Endothelial cell of umbilical vein (primary cell): ENCODE data around the gene NARS2. TPM values are rescaled to one million over a fixed set of nuclear protein-coding genes. Genes with fewer than 3 reads are reported as not detected.

Experiments used
- BruUV-seq: library from RNA; stranded (reverse); fragments of 400-500 nt; replicated peaks from 2 replicates; lab custom pipeline; 2021; lab: Mats Ljungman, UMichigan
- CTCF ChIA-PET: fragments of 300-600, 350-600 bp; sonication (Branson Sonifier 250); formaldehyde crosslinking; loops from one replicate; lab custom pipeline; 2021; ENCODE audit warnings: antibody characterized with exemption, inconsistent platforms; lab: Charles Lee
- POLR2A ChIA-PET: fragments of 300-600, 350-600 bp; sonication (Branson Sonifier 250); formaldehyde crosslinking; loops from one replicate; lab custom pipeline; 2021; ENCODE audit warnings: antibody characterized with exemption, inconsistent platforms; lab: Charles Lee
- DNase-seq: peaks from one replicate; pipeline ENCODE4 v3.0.0-alpha.2; 2011; ENCODE audit warnings: low read depth, low spot score
- FAIRE-seq: peaks from 2 replicates; lab custom pipeline; 2011; peaks lifted over from hg19 to GRCh38; lab: Jason Lieb, UNC
- H2AFZ ChIP-seq: 2 replicates; pipeline ENCODE4 v1.6.0; 2012; ENCODE audit warnings: low read depth, low read length, control low read depth, inconsistent platforms
- H3K27ac ChIP-seq: 2 replicates; pipeline ENCODE4 v1.5.1; 2011; ENCODE audit warnings: low read depth, mild to moderate bottlenecking, control low read depth, low read length, moderate library complexity; ENCODE audit not compliant: insufficient read depth
- H3K27me3 ChIP-seq, 2 experiments: 2 replicates each; pipeline versions ENCODE4 v1.6.0 to v1.6.1; 2011; ENCODE audit warnings: low read length in 2 of 2, mixed read lengths in 1 of 2; ENCODE audit not compliant: control insufficient read depth in 2 of 2, insufficient read depth in 2 of 2
- H3K36me3 ChIP-seq, 2 experiments: 2 replicates in 1 of 2; 3 replicates in 1 of 2; pipeline ENCODE4 v1.5.1; 2011; ENCODE audit warnings: low read length in 2 of 2, mild to moderate bottlenecking in 1 of 2, moderate library complexity in 1 of 2; ENCODE audit not compliant: control insufficient read depth in 2 of 2, insufficient read depth in 2 of 2; ENCODE audit errors: extremely low read depth in 1 of 2
- H3K4me1 ChIP-seq: 3 replicates; pipeline ENCODE4 v1.5.1; 2011; ENCODE audit warnings: mild to moderate bottlenecking, low read length; ENCODE audit not compliant: control insufficient read depth, insufficient read depth; ENCODE audit errors: extremely low read depth
- H3K4me2 ChIP-seq: 2 replicates; pipeline ENCODE4 v1.6.1; 2011; ENCODE audit warnings: low read length, control low read depth, mixed read lengths; ENCODE audit not compliant: insufficient read depth
- H3K4me3 ChIP-seq, 3 experiments: fragments of 200-600 bp in 1 of 3; sonication (generic), shearing (Covaris generic) in 1 of 3; replicated peaks in 1 of 3; 2 replicates each; pipeline ENCODE4 v1.5.1; 2011 to 2016; ENCODE audit warnings: control low read depth in 3 of 3, low read length in 3 of 3, mild to moderate bottlenecking in 2 of 3, inconsistent platforms in 1 of 3, low read depth in 1 of 3, moderate library complexity in 1 of 3; ENCODE audit not compliant: insufficient read depth in 1 of 3
- H3K79me2 ChIP-seq: 2 replicates; pipeline ENCODE4 v1.6.0; 2012; ENCODE audit warnings: low read length, inconsistent platforms; ENCODE audit not compliant: control insufficient read depth, insufficient read depth
- H3K9ac ChIP-seq: replicated peaks from 2 replicates; pipeline ENCODE3; 2011; ENCODE audit warnings: low read length, control low read depth; ENCODE audit not compliant: insufficient read depth; ENCODE audit errors: extremely low read depth
- H3K9me1 ChIP-seq: replicated peaks from 3 replicates; pipeline ENCODE4 v1.6.0; 2011; ENCODE audit warnings: mild to moderate bottlenecking, low read length; ENCODE audit not compliant: control insufficient read depth, insufficient read depth; ENCODE audit errors: extremely low read depth
- H3K9me3 ChIP-seq: replicated peaks from 2 replicates; pipeline ENCODE4 v1.5.1; 2012; ENCODE audit warnings: low read length, inconsistent platforms; ENCODE audit not compliant: control insufficient read depth, insufficient read depth
- H4K20me1 ChIP-seq: replicated peaks from 2 replicates; pipeline ENCODE3; 2011; ENCODE audit warnings: mild to moderate bottlenecking, low read length; ENCODE audit not compliant: control insufficient read depth, insufficient read depth; ENCODE audit errors: extremely low read depth
- EZH2 ChIP-seq: IDR thresholded peaks from 2 replicates; pipeline ENCODE4 v1.6.1; 2012; ENCODE audit warnings: borderline replicate concordance, low read depth, mild to moderate bottlenecking, moderate library complexity, low read length, inconsistent platforms; ENCODE audit not compliant: severe bottlenecking
- GATA2 ChIP-seq: IDR thresholded peaks from 2 replicates; pipeline ENCODE4 v1.7.0; 2011; ENCODE audit warnings: low read depth, mild to moderate bottlenecking, moderate library complexity, mixed read lengths, low read length; ENCODE audit not compliant: insufficient read length, insufficient read depth
- JUN ChIP-seq: IDR thresholded peaks from 2 replicates; pipeline ENCODE4 v1.6.1; 2011; ENCODE audit warnings: borderline replicate concordance, low read depth; ENCODE audit not compliant: insufficient read length, insufficient read depth
- MYC ChIP-seq: IDR thresholded peaks from one replicate; pipeline ENCODE4 v1.6.1; 2011; ENCODE audit warnings: mild to moderate bottlenecking, low read depth, low read length
- POLR2A ChIP-seq: IDR thresholded peaks from 2 replicates; pipeline ENCODE4 v1.6.1; 2012; ENCODE audit warnings: low read depth, mild to moderate bottlenecking, control low read depth, low read length
- dilution Hi-C: fragments of 300-500 bp; cut with MboI; formaldehyde crosslinking; loops from one replicate; pipeline ENCODE4 v1.15.0; 2019; ENCODE audit warnings: low sequenced_read_pairs; ENCODE audit not compliant: extremely low pct_ligation_motif_present
- intact Hi-C: fragments of 100-400 bp; cut with micrococcal nuclease; formaldehyde crosslinking; loops from one replicate; pipeline ENCODE4 v1.10.0; 2022
- polyA plus RNA-seq, 4 experiments: library from polyadenylated mRNA; depleted of rRNA in 3 of 4; stranded (reverse) in 3 of 4; unstranded in 1 of 4; fragments of >200 nt; gene quantifications; 2 replicates each; pipeline versions ENCODE4 v1.2.1 to v1.2.3, GENCODE V29; 2011 to 2012; ENCODE audit warnings: missing spikeins in 1 of 4
- total RNA-seq: library from RNA; stranded (reverse); gene quantifications from 2 replicates; pipeline ENCODE4 v1.2.3, GENCODE V29; 2021
- TF ChIP-seq, protein P1 (sequence below): IDR thresholded peaks from 2 replicates; pipeline ENCODE4 v1.6.1; 2011; ENCODE audit not compliant: insufficient read depth, insufficient read length
- TF ChIP-seq, protein P2 (sequence below), 2 donors: IDR thresholded peaks; 1 replicate in 1 of 2; 2 replicates in 1 of 2; pipeline ENCODE4 v1.5.1; 2011; ENCODE audit warnings: low read length in 2 of 2, mild to moderate bottlenecking in 2 of 2, moderate library complexity in 2 of 2, control low read depth in 1 of 2, inconsistent platforms in 1 of 2, low read depth in 1 of 2; ENCODE audit not compliant: insufficient read depth in 1 of 2; ENCODE audit errors: extremely low read depth in 1 of 2

Gene NARS2
- total and polyA plus RNA-seq, 2 donors (not counting 3 experiments of a cell fraction or from before 2014, with no cell fraction given), result 6.9 to 16.7 TPM

DNA sequence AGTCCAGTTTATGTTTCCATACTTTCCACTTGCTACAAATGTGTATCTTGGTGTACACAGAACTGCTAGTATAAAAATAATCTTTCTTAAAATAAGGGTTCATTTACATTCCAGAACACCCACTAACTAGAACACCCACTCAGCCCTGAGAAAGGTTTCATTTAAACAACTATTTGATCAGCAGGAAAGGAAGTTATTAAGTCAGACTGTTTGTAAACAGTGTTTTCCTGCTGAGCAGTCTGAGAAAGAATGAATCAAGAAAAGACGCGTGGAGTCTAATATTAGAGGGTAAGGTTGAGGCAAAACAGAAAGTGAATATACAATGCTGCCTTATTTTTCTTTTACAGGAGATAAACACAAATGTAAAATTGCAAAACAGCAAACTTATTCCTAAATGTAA, 32.7 kb downstream of the NARS2 start:
- TF ChIP-seq, protein P1, sequence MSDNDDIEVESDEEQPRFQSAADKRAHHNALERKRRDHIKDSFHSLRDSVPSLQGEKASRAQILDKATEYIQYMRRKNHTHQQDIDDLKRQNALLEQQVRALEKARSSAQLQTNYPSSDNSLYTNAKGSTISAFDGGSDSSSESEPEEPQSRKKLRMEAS, result no peak
- TF ChIP-seq GATA2 (no peak), EZH2 (no peak), MYC (no peak), POLR2A (no peak), JUN (no peak)
- TF ChIP-seq, protein P2, sequence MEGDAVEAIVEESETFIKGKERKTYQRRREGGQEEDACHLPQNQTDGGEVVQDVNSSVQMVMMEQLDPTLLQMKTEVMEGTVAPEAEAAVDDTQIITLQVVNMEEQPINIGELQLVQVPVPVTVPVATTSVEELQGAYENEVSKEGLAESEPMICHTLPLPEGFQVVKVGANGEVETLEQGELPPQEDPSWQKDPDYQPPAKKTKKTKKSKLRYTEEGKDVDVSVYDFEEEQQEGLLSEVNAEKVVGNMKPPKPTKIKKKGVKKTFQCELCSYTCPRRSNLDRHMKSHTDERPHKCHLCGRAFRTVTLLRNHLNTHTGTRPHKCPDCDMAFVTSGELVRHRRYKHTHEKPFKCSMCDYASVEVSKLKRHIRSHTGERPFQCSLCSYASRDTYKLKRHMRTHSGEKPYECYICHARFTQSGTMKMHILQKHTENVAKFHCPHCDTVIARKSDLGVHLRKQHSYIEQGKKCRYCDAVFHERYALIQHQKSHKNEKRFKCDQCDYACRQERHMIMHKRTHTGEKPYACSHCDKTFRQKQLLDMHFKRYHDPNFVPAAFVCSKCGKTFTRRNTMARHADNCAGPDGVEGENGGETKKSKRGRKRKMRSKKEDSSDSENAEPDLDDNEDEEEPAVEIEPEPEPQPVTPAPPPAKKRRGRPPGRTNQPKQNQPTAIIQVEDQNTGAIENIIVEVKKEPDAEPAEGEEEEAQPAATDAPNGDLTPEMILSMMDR (IDR thresholded peaks at IDR 0.05; ENCODE audit: extremely low read depth in 1 of 2, insufficient read depth in 1 of 2, low read depth in 1 of 2, low read length in 2 of 2), result no peak
- FAIRE-seq (peak; percentile 28), DNase-seq (peak; percentile 48)
- no peak overlapping the region for H3K9ac ChIP-seq
- H3K36me3 ChIP-seq, result no peaks in the 10 kb centered on the region
- no peaks in the 10 kb centered on the region for H3K9me3 ChIP-seq
- CTCF ChIA-PET, result interaction anchor here (2.5 kb wide), 1 partner anchor 22 kb away, joined by 9 read pairs; no protein-coding TSS in a partner anchor
- H3K4me1 ChIP-seq, result peaks cover 6% of the 10 kb centered on the region
- no peak overlapping the region for H3K4me2 ChIP-seq
- H3K27ac ChIP-seq, result no peak overlapping the region
- POLR2A ChIA-PET, result no interaction called here
- no peaks in the 10 kb centered on the region for H3K79me2 ChIP-seq
- no TSS peak for BruUV-seq
- no peaks in the 10 kb centered on the region for H3K27me3 ChIP-seq
- no peaks in the 10 kb centered on the region for H4K20me1 ChIP-seq
- no peaks in the 10 kb centered on the region for H3K9me1 ChIP-seq
- intact Hi-C loops, result no loop called here
- no peak overlapping the region for H3K4me3 ChIP-seq
- no peak overlapping the region for H2AFZ ChIP-seq
- dilution Hi-C loops, result no loop called here
